Activated CD4-positive, alpha-beta T cell treated with anti-CD3 and anti-CD28 coated beads, Interleukin-2, Interleukin-6, amounts not matched to agents 100 ng/mL and 50 ng/mL, durations not matched to agents 16 hours and 8 hours (primary cell): ENCODE results near the gene C14orf39.

Experiments used
- DNase-seq: peaks from one replicate; pipeline ENCODE4 v3.0.0-alpha.2; 2020

Gene C14orf39

GRCh38 chr14:60485598-60486251, at the start of gene C14orf39:
Gene C14orf39 (minus strand): TSS chr14:60486063. CDS start chr14:60485078, 985 bp downstream.
- peak; percentile 25 for DNase-seq

GRCh38 chr14:60532442-60532841, 46.6 kb upstream of the C14orf39 start:
- no peak for DNase-seq

GRCh38 chr14:60515511-60516289, 29.8 kb upstream of the C14orf39 start:
- DNase-seq: no peak

- DNase-seq: no peak
Measured at GRCh38 chr14:60514741-60515491, 29.1 kb upstream of the C14orf39 start.

- no peak for DNase-seq
Measured at GRCh38 chr14:60514378-60514740, 28.5 kb upstream of the C14orf39 start.

- no peak for DNase-seq
Measured at GRCh38 chr14:60512973-60513571, 27.2 kb upstream of the C14orf39 start.

- no peak for DNase-seq
Measured at GRCh38 chr14:60512126-60512525, 26.3 kb upstream of the C14orf39 start.

- DNase-seq: no peak
Measured at GRCh38 chr14:60510951-60511599, 25.2 kb upstream of the C14orf39 start.

GRCh38 chr14:60510254-60510950, 24.5 kb upstream of the C14orf39 start:
- DNase-seq: no peak

- no peak for DNase-seq
Measured at GRCh38 chr14:60509438-60510253, 23.8 kb upstream of the C14orf39 start.

- DNase-seq: no peak
Measured at GRCh38 chr14:60508707-60509437, 23.0 kb upstream of the C14orf39 start, which contains the start of gene SIX6. Gene SIX6 (plus strand): TSS chr14:60509146. CDS start chr14:60509399, 253 bp downstream.

- no peak for DNase-seq
Measured at GRCh38 chr14:60508363-60508706, 22.5 kb upstream of the C14orf39 start.

GRCh38 chr14:60506985-60507829, 21.3 kb upstream of the C14orf39 start:
- DNase-seq: no peak

- DNase-seq: no peak
Measured at GRCh38 chr14:60506462-60506984, 20.7 kb upstream of the C14orf39 start.

GRCh38 chr14:60506010-60506409, 20.1 kb upstream of the C14orf39 start:
- no peak for DNase-seq

- no peak for DNase-seq
Measured at GRCh38 chr14:60505448-60505847, 19.6 kb upstream of the C14orf39 start.

GRCh38 chr14:60502541-60502940, 16.7 kb upstream of the C14orf39 start:
- no peak for DNase-seq

- no peak for DNase-seq
Measured at GRCh38 chr14:60495946-60496345, 10.1 kb upstream of the C14orf39 start.

- no peak for DNase-seq
Measured at GRCh38 chr14:60490270-60490669, 4.4 kb upstream of the C14orf39 start.
